Loucy (cell line): ENCODE measurements around the gene FKBP1B.

Source experiments
- EZH2phosphoT487 ChIP-seq: fragments of 200-600 bp; IDR thresholded peaks from 2 replicates; pipeline ENCODE4 v1.6.1; 2018; ENCODE audit warnings: antibody characterized with exemption, mild to moderate bottlenecking, moderate library complexity, borderline replicate concordance
- TF ChIP-seq, protein P1 (sequence below): fragments of 200-600 bp; sonication (generic); conservative IDR thresholded peaks from 2 replicates; pipeline ENCODE4 v1.5.1; 2014; ENCODE audit warnings: mild to moderate bottlenecking, antibody characterized with exemption, low read length

DNA sequence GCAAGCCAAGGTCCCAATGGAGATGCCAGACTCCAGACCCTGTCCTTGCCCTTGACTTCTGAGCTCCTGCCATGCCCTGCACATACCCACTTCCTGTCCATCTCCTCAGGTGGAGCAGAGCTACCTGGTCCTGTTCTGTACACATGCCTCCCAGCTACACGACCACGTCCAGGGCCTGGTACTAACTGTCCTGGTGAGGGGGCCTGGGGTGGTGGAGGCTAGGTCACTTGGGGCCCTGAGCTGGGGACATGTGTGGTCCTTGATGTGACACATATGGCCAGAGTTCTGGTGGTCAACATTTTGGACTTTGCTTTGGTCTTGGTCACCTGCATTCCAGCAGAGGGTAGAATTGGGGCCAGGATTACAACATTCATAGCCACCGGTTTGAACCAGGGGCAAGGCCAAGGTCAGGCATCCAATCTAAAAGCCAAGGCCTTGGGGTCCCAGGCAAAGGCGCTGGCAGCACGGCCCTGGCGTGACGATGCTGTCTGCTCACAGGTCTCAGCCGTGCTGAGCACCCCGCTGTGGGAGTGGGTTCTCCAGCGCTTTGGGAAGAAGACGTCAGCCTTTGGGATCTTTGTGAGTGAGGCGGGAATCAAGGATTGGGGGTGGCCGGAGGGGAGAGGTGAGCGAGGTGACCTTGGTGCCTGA is 27.1 kb upstream of the FKBP1B start:
- no peak for TF ChIP-seq EZH2phosphoT487
- TF ChIP-seq, protein P1, sequence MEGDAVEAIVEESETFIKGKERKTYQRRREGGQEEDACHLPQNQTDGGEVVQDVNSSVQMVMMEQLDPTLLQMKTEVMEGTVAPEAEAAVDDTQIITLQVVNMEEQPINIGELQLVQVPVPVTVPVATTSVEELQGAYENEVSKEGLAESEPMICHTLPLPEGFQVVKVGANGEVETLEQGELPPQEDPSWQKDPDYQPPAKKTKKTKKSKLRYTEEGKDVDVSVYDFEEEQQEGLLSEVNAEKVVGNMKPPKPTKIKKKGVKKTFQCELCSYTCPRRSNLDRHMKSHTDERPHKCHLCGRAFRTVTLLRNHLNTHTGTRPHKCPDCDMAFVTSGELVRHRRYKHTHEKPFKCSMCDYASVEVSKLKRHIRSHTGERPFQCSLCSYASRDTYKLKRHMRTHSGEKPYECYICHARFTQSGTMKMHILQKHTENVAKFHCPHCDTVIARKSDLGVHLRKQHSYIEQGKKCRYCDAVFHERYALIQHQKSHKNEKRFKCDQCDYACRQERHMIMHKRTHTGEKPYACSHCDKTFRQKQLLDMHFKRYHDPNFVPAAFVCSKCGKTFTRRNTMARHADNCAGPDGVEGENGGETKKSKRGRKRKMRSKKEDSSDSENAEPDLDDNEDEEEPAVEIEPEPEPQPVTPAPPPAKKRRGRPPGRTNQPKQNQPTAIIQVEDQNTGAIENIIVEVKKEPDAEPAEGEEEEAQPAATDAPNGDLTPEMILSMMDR = no peak
